A549 (cell line): Measurements from ENCODE around the gene DHDH.

Experiments
- FOSB ChIP-seq: fragments of 250-450 bp; sonication (Bioruptor Pico); IDR thresholded peaks from 2 replicates; pipeline ENCODE4 v1.5.0; 2020; ENCODE audit warnings: mild to moderate bottlenecking, moderate library complexity
- HOXA7 ChIP-seq: fragments of 250-450 bp; sonication (Bioruptor Pico); IDR thresholded peaks from 2 replicates; pipeline ENCODE4 v1.5.0; 2020; ENCODE audit warnings: mild to moderate bottlenecking, moderate library complexity
- JUN ChIP-seq, 2 experiments: fragments of >200 bp; sonication (Bioruptor Twin); formaldehyde crosslinking; IDR thresholded peaks; 2 replicates in 1 of 2; 3 replicates in 1 of 2; pipeline ENCODE4 v1.6.1; 2016 to 2017
- KDM1A ChIP-seq: fragments of 200-600 bp; sonication (generic); IDR thresholded peaks from 2 replicates; pipeline ENCODE4 v1.6.1; 2016; ENCODE audit warnings: low read depth, mild to moderate bottlenecking
- MYC ChIP-seq: IDR thresholded peaks from 2 replicates; pipeline ENCODE4 v1.6.1; 2012; ENCODE audit warnings: mild to moderate bottlenecking, inconsistent platforms, low read length, improper control_type of control experiment, borderline replicate concordance
- POLR2A ChIP-seq: IDR thresholded peaks from 2 replicates; pipeline ENCODE4 v1.6.1; 2012; ENCODE audit warnings: mild to moderate bottlenecking, low read length
- RAD21 ChIP-seq, 2 experiments: fragments of >200 bp in 1 of 2; sonication (Bioruptor Twin) in 1 of 2; formaldehyde crosslinking in 1 of 2; IDR thresholded peaks in 1 of 2; conservative IDR thresholded peaks in 1 of 2; 2 replicates in 1 of 2; 3 replicates in 1 of 2; pipeline ENCODE4 v1.6.1; 2012 to 2018; ENCODE audit warnings: inconsistent platforms in 1 of 2
- RNF2 ChIP-seq: fragments of 200-600 bp; sonication (generic); IDR thresholded peaks from 2 replicates; pipeline ENCODE4 v1.6.1; 2016; ENCODE audit warnings: low read depth, mild to moderate bottlenecking, antibody characterized with exemption, moderate library complexity, borderline replicate concordance
- ZFP36 ChIP-seq: fragments of 450-650 bp; IDR thresholded peaks from 2 replicates; pipeline ENCODE4 v1.6.1; 2014; ENCODE audit warnings: borderline replicate concordance; ENCODE audit not compliant: partially characterized antibody
- TF ChIP-seq, protein P1 (sequence below): fragments of 450-650 bp; IDR thresholded peaks from 2 replicates; pipeline ENCODE4 v1.6.1; 2014; ENCODE audit warnings: antibody characterized with exemption
- TF ChIP-seq, protein P2 (sequence below): fragments of >200 bp; sonication (Bioruptor Twin); formaldehyde crosslinking; IDR thresholded peaks from 3 replicates; pipeline ENCODE4 v1.5.1; 2016
- TF ChIP-seq, protein P3 (sequence below): fragments of 250-450 bp; sonication (Bioruptor Pico); IDR thresholded peaks from 2 replicates; pipeline ENCODE4 v1.5.0; 2021; ENCODE audit warnings: mild to moderate bottlenecking, moderate library complexity, borderline replicate concordance

DNA sequence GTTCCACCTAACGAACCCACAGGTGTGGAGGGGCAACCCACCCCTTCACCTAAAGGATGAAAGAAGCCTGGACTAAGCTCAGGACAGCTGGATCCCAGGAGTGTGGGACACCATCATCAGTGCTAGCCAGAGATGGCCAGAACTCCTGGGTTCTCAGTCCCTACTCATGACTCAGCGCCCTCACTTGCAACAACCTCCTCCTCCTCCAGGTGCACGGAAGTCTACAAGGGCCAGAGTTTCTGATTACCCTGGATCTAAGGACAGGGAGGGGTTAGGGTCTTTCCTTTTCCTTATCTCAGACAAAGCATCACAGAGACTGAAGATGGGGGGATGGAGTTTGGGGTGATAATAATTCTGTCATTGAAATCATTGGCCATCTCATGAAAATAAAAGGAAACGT lies 42.9 kb upstream of the DHDH start:
- TF ChIP-seq, protein P1, sequence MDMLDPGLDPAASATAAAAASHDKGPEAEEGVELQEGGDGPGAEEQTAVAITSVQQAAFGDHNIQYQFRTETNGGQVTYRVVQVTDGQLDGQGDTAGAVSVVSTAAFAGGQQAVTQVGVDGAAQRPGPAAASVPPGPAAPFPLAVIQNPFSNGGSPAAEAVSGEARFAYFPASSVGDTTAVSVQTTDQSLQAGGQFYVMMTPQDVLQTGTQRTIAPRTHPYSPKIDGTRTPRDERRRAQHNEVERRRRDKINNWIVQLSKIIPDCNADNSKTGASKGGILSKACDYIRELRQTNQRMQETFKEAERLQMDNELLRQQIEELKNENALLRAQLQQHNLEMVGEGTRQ: no peak
- TF ChIP-seq HOXA7 (CRISPR knock-in tag) (no peak), FOSB (CRISPR knock-in tag) (no peak), RAD21 (conservative IDR thresholded peaks at IDR 0.05 in 1 of 2, IDR thresholded peaks at IDR 0.05 in 1 of 2) (no peak), MYC (no peak), RNF2 (no peak), ZFP36 (no peak), POLR2A (no peak), KDM1A (no peak), JUN (IDR thresholded peaks at IDR 0.05) (no peak)
- TF ChIP-seq, protein P2, sequence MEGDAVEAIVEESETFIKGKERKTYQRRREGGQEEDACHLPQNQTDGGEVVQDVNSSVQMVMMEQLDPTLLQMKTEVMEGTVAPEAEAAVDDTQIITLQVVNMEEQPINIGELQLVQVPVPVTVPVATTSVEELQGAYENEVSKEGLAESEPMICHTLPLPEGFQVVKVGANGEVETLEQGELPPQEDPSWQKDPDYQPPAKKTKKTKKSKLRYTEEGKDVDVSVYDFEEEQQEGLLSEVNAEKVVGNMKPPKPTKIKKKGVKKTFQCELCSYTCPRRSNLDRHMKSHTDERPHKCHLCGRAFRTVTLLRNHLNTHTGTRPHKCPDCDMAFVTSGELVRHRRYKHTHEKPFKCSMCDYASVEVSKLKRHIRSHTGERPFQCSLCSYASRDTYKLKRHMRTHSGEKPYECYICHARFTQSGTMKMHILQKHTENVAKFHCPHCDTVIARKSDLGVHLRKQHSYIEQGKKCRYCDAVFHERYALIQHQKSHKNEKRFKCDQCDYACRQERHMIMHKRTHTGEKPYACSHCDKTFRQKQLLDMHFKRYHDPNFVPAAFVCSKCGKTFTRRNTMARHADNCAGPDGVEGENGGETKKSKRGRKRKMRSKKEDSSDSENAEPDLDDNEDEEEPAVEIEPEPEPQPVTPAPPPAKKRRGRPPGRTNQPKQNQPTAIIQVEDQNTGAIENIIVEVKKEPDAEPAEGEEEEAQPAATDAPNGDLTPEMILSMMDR: no peak
- TF ChIP-seq, protein P3, sequence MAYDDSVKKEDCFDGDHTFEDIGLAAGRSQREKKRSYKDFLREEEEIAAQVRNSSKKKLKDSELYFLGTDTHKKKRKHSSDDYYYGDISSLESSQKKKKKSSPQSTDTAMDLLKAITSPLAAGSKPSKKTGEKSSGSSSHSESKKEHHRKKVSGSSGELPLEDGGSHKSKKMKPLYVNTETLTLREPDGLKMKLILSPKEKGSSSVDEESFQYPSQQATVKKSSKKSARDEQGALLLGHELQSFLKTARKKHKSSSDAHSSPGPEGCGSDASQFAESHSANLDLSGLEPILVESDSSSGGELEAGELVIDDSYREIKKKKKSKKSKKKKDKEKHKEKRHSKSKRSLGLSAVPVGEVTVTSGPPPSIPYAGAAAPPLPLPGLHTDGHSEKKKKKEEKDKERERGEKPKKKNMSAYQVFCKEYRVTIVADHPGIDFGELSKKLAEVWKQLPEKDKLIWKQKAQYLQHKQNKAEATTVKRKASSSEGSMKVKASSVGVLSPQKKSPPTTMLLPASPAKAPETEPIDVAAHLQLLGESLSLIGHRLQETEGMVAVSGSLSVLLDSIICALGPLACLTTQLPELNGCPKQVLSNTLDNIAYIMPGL: no peak
